Measurements from ENCODE around the gene SULT2A1.
A peak's percentile ranks its signal among the peaks of the same experiment; 100 is the strongest.
"Not testable (repeated sequence)": the region's sequence is repeated elsewhere in the genome, so short reads cannot be mapped to it uniquely, and the experiment has no call there.

The SULT2A1 gene

GRCh38 chr19:47886010-47886559, at the start of gene SULT2A1:
TSS of gene SULT2A1 (minus strand) at chr19:47886315. CDS start at chr19:47886257, 58 bp downstream.
- DNase-seq (ENCODE audit: low read depth), result no peak

GRCh38 chr19:47928581-47928980, 42.5 kb upstream of the SULT2A1 start:
- DNase-seq (ENCODE audit: low read depth), result not testable (repeated sequence)

- DNase-seq (ENCODE audit: low read depth), result not testable (repeated sequence)
Observed at GRCh38 chr19:47920107-47920506, 34.0 kb upstream of the SULT2A1 start.

GRCh38 chr19:47910191-47910590, 24.1 kb upstream of the SULT2A1 start:
- not testable (repeated sequence) for DNase-seq (ENCODE audit: low read depth)

GRCh38 chr19:47909350-47909749, 23.2 kb upstream of the SULT2A1 start:
- DNase-seq (ENCODE audit: low read depth), result peak; percentile 30

- DNase-seq (ENCODE audit: low read depth), result no peak
Observed at GRCh38 chr19:47901370-47901769, 15.3 kb upstream of the SULT2A1 start.

- no peak for DNase-seq (ENCODE audit: low read depth)
Observed at GRCh38 chr19:47899335-47899734, 13.2 kb upstream of the SULT2A1 start.

- DNase-seq (ENCODE audit: low read depth), result no peak
Observed at GRCh38 chr19:47897861-47898260, 11.7 kb upstream of the SULT2A1 start.

- DNase-seq (ENCODE audit: low read depth), result no peak
Observed at GRCh38 chr19:47896773-47897172, 10.7 kb upstream of the SULT2A1 start.

GRCh38 chr19:47896019-47896418, 9.9 kb upstream of the SULT2A1 start:
- no peak for DNase-seq (ENCODE audit: low read depth)

GRCh38 chr19:47895165-47895782, 9.2 kb upstream of the SULT2A1 start:
- DNase-seq (ENCODE audit: low read depth), result no peak

- no peak for DNase-seq (ENCODE audit: low read depth)
Observed at GRCh38 chr19:47891923-47892666, 6.0 kb upstream of the SULT2A1 start.

- DNase-seq (ENCODE audit: low read depth), result no peak
Observed at GRCh38 chr19:47891622-47891922, 5.5 kb upstream of the SULT2A1 start.

- DNase-seq (ENCODE audit: low read depth), result no peak
Observed at GRCh38 chr19:47890865-47891621, 4.9 kb upstream of the SULT2A1 start.

GRCh38 chr19:47885067-47885463, 1.1 kb downstream of the SULT2A1 start:
- DNase-seq (ENCODE audit: low read depth), result no peak

GRCh38 chr19:47882890-47883289, 3.2 kb downstream of the SULT2A1 start:
- no peak for DNase-seq (ENCODE audit: low read depth)

GRCh38 chr19:47881757-47882156, 4.4 kb downstream of the SULT2A1 start:
- no peak for DNase-seq (ENCODE audit: low read depth)

GRCh38 chr19:47879385-47879784, 6.7 kb downstream of the SULT2A1 start:
- DNase-seq (ENCODE audit: low read depth), result not testable (repeated sequence)

GRCh38 chr19:47878906-47879305, 7.2 kb downstream of the SULT2A1 start:
- DNase-seq (ENCODE audit: low read depth), result no peak

GRCh38 chr19:47865166-47865565, 20.9 kb downstream of the SULT2A1 start:
- no peak for DNase-seq (ENCODE audit: low read depth)

GRCh38 chr19:47863514-47863936, 22.6 kb downstream of the SULT2A1 start:
- peak; percentile 66 for DNase-seq (ENCODE audit: low read depth)

GRCh38 chr19:47861630-47862029, 24.5 kb downstream of the SULT2A1 start:
- DNase-seq (ENCODE audit: low read depth), result no peak

Data from activated T-helper 1 cell treated with Interleukin-2 at 50 U/mL for 16 hours (primary cell).